Omental fat pad (tissue), 4 donors: ENCODE data around the gene RNF2. TPM values are rescaled to one million over a fixed set of nuclear protein-coding genes. Genes with fewer than 3 reads are reported as not detected.

Experiments
- ATAC-seq: fragments of 150-250 bp; one replicate; pipeline ENCODE4 v1.9.1; 2016; ENCODE audit warnings: mild to moderate bottlenecking, moderate library complexity; ENCODE audit not compliant: low FRiP score
- DNase-seq: peaks from one replicate; pipeline ENCODE4 v3.0.0-alpha.2; 2019; ENCODE audit warnings: low spot score
- total RNA-seq, 4 donors: library from RNA; depleted of rRNA; stranded (reverse); fragments of >200 nt; gene quantifications; one replicate each; pipeline ENCODE4 v1.1.0, GENCODE V29; 2016
- TF ChIP-seq, protein P1 (sequence below), 3 donors: fragments of 450-650 bp; IDR thresholded peaks; one replicate each; pipeline ENCODE4 v1.5.1; 2016 to 2017; ENCODE audit warnings: antibody characterized with exemption in 3 of 3, mild to moderate bottlenecking in 3 of 3, moderate library complexity in 2 of 3

Gene RNF2
- total RNA-seq, 4 donors from 2014 or later, result 15.9 to 27.6 (median 18.3) TPM

DNA sequence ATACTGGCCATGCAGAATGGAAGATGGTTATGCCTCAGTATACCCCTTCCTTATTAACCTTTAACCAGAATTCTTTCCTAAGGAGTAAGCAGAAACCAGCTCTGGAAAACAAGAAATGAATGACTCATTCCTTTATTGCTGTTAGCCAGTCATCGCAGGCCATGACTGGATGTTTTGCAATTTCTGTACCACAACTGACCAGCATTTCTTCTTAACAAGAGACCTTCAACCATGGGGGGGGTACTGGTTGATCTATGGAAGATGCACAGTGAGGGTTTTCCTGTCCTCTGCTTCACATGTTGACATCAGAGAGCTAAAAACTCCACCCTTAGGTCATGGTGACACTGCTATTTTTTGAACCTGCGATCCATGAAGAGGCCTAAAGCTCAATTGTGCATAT lies 28.0 kb upstream of the RNF2 start:
- TF ChIP-seq, protein P1, sequence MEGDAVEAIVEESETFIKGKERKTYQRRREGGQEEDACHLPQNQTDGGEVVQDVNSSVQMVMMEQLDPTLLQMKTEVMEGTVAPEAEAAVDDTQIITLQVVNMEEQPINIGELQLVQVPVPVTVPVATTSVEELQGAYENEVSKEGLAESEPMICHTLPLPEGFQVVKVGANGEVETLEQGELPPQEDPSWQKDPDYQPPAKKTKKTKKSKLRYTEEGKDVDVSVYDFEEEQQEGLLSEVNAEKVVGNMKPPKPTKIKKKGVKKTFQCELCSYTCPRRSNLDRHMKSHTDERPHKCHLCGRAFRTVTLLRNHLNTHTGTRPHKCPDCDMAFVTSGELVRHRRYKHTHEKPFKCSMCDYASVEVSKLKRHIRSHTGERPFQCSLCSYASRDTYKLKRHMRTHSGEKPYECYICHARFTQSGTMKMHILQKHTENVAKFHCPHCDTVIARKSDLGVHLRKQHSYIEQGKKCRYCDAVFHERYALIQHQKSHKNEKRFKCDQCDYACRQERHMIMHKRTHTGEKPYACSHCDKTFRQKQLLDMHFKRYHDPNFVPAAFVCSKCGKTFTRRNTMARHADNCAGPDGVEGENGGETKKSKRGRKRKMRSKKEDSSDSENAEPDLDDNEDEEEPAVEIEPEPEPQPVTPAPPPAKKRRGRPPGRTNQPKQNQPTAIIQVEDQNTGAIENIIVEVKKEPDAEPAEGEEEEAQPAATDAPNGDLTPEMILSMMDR (IDR thresholded peaks at IDR 0.05), result no peak
- ATAC-seq (peak; percentile 41), DNase-seq (no peak)

DNA sequence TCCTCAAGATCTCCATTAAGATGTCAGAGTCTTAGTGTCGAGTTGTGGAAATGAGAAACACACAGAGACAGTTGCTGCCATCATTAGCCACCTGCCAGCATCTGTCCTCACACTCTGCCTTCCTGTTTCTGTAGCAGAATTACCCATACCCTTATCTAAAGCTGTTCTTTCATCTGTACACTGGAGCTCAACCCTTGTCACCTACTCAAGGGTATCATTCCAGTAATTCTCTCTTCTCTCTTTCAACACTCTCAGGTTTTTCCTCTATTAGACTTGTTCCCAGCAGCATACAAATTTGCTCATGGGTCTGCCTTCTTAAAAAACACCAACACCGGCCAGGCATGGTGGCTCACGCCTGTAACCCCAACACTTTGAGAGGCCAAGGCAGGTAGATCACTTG lies 27.4 kb upstream of the RNF2 start:
- TF ChIP-seq, protein P1 (IDR thresholded peaks at IDR 0.05), result no peak
- no peak for ATAC-seq
- DNase-seq, result no peak

DNA sequence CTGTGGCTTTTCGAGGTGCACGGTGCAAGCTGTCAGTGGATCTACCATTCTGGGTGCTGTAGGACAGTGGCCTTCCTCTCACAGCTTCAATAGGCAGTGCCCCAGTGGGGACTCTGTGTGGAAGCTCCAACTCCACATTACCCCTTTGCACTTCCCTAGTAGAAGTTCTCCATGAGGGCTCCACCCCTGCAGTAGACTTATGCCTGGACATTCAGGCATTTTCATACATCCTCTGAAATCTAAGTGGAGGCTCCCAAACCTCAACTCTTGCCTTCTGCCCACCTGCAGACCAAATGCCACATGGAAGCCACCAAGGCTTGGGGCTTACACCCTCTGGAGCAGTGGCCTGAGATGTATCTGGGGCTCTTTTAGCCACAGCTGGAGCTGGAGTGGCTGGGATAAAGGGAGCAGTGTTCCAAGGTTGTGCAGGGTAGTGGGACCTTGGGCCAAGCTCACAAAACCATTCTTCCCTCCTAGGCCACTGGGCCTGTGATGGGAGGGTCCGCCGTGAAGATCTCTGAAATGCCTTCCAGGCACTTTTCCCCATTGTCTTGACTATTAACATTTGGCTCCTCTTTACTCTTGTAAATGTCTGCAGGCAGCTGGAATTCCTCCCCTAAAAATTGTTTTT lies 18.0 kb upstream of the RNF2 start:
- DNase-seq, result no peak
- TF ChIP-seq, protein P1 (IDR thresholded peaks at IDR 0.05), result no peak
- ATAC-seq, result no peak

DNA sequence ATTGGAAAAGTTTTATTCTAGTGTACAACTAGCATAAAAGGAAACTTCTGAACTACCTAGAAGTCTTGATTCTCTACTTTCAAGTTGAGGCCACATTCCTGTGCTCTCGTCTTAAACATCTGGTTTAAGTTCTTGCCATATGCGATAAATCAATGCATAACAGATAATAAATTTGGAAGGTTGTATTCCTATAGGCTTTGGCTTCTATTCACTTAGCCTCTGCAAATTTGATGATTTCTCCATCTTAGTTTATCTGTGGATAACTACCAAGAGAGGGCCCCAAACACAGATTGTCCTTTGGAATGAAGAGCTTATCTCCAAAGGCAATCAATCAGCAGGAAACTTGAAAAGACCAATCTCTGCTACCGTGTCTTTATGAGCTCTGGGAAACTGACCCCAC lies 11.7 kb upstream of the RNF2 start:
- TF ChIP-seq, protein P1 (IDR thresholded peaks at IDR 0.05), result no peak
- no peak for ATAC-seq
- no peak for DNase-seq

DNA sequence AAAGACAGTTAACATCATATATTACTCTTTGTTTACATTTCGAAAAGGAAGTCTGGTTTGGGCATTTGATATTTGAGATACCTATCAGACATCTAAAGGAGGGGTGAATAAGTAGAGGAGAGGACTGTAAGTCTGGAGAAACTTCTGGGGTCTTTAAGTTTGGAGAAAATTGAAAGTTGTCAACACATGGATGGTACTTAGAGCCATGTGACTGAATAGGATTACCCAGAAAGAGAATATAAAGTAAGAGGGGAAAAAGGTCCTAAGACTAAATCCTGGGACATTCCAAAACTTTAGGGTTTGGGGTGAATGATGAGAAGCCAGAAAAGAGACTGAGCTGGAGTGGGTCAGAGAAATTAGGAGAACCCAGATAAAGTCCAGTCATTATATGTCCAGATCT lies 10.1 kb upstream of the RNF2 start:
- DNase-seq (no peak), ATAC-seq (no peak)
- TF ChIP-seq, protein P1 (IDR thresholded peaks at IDR 0.05), result no peak

DNA sequence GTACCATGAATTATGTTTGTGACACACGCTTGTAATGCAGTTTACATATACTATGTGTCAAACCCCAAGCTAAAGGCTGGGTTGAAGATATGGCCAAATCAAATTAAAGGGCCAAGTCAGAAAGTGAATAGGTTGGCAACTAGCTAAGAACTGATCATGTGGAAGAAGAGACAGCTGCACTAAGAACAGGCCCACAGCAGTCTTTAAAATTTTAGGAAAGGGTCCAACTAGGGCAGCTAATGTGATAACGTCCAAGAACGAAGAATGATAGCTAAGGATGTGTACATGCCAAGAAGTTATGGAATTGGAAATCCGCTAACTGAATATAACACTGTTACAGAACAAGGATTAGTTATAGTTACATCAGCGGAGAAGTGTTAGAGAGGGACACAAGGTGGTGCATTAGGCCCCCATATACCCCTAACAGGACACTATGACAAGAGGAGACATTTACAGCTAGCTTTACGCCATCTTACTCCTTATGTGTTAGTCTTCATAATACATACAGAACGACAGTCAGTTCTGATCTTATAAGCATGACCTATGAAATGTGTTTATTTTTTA lies 6.5 kb upstream of the RNF2 start:
- ATAC-seq, result no peak
- no peak for DNase-seq
- TF ChIP-seq, protein P1 (IDR thresholded peaks at IDR 0.05), result no peak

DNA sequence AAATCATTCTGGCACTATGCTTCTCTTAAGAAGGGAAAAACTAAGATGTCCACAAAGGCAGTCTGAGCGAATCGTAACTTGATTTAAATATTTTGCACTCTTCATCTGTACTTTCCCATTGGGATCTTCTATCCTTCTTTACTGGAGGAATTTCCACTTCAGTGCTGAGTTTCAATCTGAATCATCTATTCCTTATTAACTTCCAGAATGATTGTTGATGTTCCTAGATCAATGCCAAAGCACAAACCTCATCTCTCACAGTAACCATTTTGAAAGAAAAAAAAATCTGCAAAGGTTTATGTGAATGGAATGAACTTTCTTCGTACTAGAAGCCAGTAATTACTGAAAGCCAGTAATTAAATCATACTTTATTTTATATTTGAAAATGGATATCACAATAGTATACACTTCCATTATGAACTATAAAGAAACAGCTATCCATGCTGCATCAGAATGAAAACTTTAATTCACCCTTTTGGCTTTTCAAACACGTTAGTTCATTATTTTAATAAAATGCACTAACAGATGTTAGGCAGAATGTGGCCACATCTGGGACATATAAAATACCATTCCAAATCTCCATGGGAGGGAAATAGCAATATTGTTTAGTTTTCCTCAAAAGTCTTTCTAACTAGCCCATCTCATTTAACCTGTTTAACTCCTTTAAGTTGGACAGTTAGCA lies 5.5 kb upstream of the RNF2 start:
- no peak for ATAC-seq
- DNase-seq, result no peak
- TF ChIP-seq, protein P1 (IDR thresholded peaks at IDR 0.05), result no peak
